IPS-NIHi11 (cell line): ENCODE results near the gene DGKZ.
"Not testable (repeated sequence)": the region's sequence is repeated elsewhere in the genome, so short reads cannot be mapped to it uniquely, and the experiment has no call there.

Experiments
- DNase-seq: peaks from one replicate; pipeline ENCODE4 v3.0.0; 2012; ENCODE audit warnings: mixed read lengths, low spot score

The DGKZ gene

GRCh38 chr11:46346886-46347636, at the start of gene DGKZ:
DGKZ (plus strand) TSS chr11:46347463; CDS start chr11:46347660, 197 bp downstream.
- DNase-seq: peak; percentile 95

- DNase-seq: no peak
These were observed 48.4 kb upstream of the DGKZ start for GRCh38 chr11:46298699-46299433.

GRCh38 chr11:46299451-46299961, 47.8 kb upstream of the DGKZ start:
- DNase-seq: no peak

GRCh38 chr11:46300270-46300669, 47.0 kb upstream of the DGKZ start:
- DNase-seq: no peak

GRCh38 chr11:46302866-46303265, 44.4 kb upstream of the DGKZ start:
- no peak for DNase-seq

- DNase-seq: not testable (repeated sequence)
These were observed 43.2 kb upstream of the DGKZ start for GRCh38 chr11:46304036-46304435.

- no peak for DNase-seq
These were observed 42.6 kb upstream of the DGKZ start for GRCh38 chr11:46304605-46305179.

- DNase-seq: no peak
These were observed 42.0 kb upstream of the DGKZ start for GRCh38 chr11:46305295-46305694.

GRCh38 chr11:46306296-46306853, 40.9 kb upstream of the DGKZ start:
- no peak for DNase-seq

- no peak for DNase-seq
These were observed 39.9 kb upstream of the DGKZ start for GRCh38 chr11:46307369-46307768.

GRCh38 chr11:46307785-46308341, 39.4 kb upstream of the DGKZ start:
- peak; percentile 48 for DNase-seq

- peak; percentile 84 for DNase-seq
These were observed 38.4 kb upstream of the DGKZ start for GRCh38 chr11:46308631-46309419.

GRCh38 chr11:46309814-46310259, 37.4 kb upstream of the DGKZ start:
- no peak for DNase-seq

- peak; percentile 96 for DNase-seq
These were observed 32.1 kb upstream of the DGKZ start for GRCh38 chr11:46315033-46315738.

GRCh38 chr11:46315783-46316563, 31.3 kb upstream of the DGKZ start:
- DNase-seq: no peak

GRCh38 chr11:46319074-46319453, 28.2 kb upstream of the DGKZ start:
- no peak for DNase-seq

GRCh38 chr11:46321757-46322156, 25.5 kb upstream of the DGKZ start:
- no peak for DNase-seq

GRCh38 chr11:46322759-46323158, 24.5 kb upstream of the DGKZ start:
- DNase-seq: peak; percentile 62

- no peak for DNase-seq
These were observed 20.3 kb upstream of the DGKZ start for GRCh38 chr11:46326813-46327416.
